ENCODE data around the gene DNAJA1. TPM values are rescaled to one million over a fixed set of nuclear protein-coding genes. Genes with fewer than 3 reads are reported as not detected.
A peak's percentile ranks its signal among the peaks of the same experiment; 100 is the strongest.

The DNAJA1 gene
- total and polyA plus RNA-seq, 4 donors: 60.9 to 96.6 (median 73.4) TPM

DNA sequence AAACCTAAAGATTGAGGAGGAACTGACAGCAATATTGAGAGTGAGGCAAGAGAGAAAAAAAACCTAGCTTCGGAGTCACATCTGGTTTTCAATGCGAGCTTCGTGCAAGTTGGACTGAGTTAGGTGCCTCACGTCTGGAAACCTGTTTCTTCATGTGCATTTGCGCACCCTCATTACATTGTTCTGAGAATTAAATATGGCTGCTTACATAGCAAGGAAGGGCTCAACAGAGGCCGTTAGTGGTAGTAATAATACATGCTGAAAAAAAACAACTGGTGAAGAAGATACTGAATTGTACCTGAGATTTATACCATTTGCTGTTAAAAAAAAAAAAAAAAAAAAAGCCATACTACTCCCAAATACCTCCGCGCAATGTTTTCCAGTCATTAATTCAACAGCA is 18.6 kb downstream of the DNAJA1 start:
- peaks cover 5 to 45% (median 38%) of the 10 kb centered on the region in 4 donors for H3K4me1 ChIP-seq (ENCODE audit: control insufficient read depth in 4 of 4, insufficient read depth in 4 of 4, low read length in 3 of 4)
- TF ChIP-seq RXRA (IDR thresholded peaks at IDR 0.05) (no peak), RAD21 (IDR thresholded peaks at IDR 0.05) (no peak), ATF3 (IDR thresholded peaks at IDR 0.05) (no peak), TAF1 (conservative IDR thresholded peaks at IDR 0.05) (no peak), JUND (IDR thresholded peaks at IDR 0.05) (no peak), FOXA1 (IDR thresholded peaks at IDR 0.05) (no peak), HNF4G (IDR thresholded peaks at IDR 0.05) (no peak), REST (IDR thresholded peaks at IDR 0.05) (no peak), CTCF (IDR thresholded peaks at IDR 0.05; ENCODE audit: low read depth, low read length, missing input control) (no peak), SP1 (IDR thresholded peaks at IDR 0.05) (no peak), GABPA (IDR thresholded peaks at IDR 0.05 in 1 of 2, conservative IDR thresholded peaks at IDR 0.05 in 1 of 2) (no peak), HNF4A (conservative IDR thresholded peaks at IDR 0.05) (no peak), FOXA2 (IDR thresholded peaks at IDR 0.05) (no peak), EGR1 (IDR thresholded peaks at IDR 0.05; ENCODE audit: low read depth in 2 of 2) (no peak), YY1 (IDR thresholded peaks at IDR 0.05) (no peak), ZBTB33 (IDR thresholded peaks at IDR 0.05) (no peak), NR2F2 (IDR thresholded peaks at IDR 0.05) (no peak)
- TF ChIP-seq, protein P1, sequence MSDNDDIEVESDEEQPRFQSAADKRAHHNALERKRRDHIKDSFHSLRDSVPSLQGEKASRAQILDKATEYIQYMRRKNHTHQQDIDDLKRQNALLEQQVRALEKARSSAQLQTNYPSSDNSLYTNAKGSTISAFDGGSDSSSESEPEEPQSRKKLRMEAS (IDR thresholded peaks at IDR 0.05): no peak
- H3K4me3 ChIP-seq (ENCODE audit: low read depth in 1 of 3, low read length in 3 of 3): peak overlapping the region in 2 of 3 donors; percentile 64 to 79
- H3K27ac ChIP-seq (ENCODE audit: low read depth in 1 of 2, low read length in 2 of 2): peak overlapping the region; percentile 81 to 95
- H3K27me3 ChIP-seq (ENCODE audit: control insufficient read depth in 4 of 4, insufficient read depth in 4 of 4, low read length in 3 of 4): no peaks in the 10 kb centered on the region
- H3K9me3 ChIP-seq (ENCODE audit: control insufficient read depth in 4 of 4, low read length in 3 of 4): no peaks in the 10 kb centered on the region
- H3K9ac ChIP-seq (ENCODE audit: low read depth in 1 of 2, low read length in 2 of 2): peak overlapping the region in 1 of 2 donors; percentile 36
- WGBS: 58% methylated on average over 8 of the region's 8 CpGs
- DNase-seq (ENCODE audit: low spot score): no peak
- H3K36me3 ChIP-seq (ENCODE audit: control insufficient read depth in 4 of 4, insufficient read depth in 3 of 4, low read depth in 1 of 4, low read length in 3 of 4): peaks cover 1 to 31% (median 30%) of the 10 kb centered on the region in 4 donors

Data from liver (tissue), 9 donors.